ENCODE measurements around the gene RO60.
A peak's percentile ranks its signal among the peaks of the same experiment; 100 is the strongest.
"Not testable (repeated sequence)": the region's sequence is repeated elsewhere in the genome, so short reads cannot be mapped to it uniquely, and the experiment has no call there.

RO60 gene

GRCh38 chr1:193032643-193033427 is 26.6 kb upstream of the RO60 start:
- H3K36me3 ChIP-seq (ENCODE audit: control insufficient read depth, insufficient read depth, low read length); H3K9me3 ChIP-seq (ENCODE audit: control insufficient read depth, low read length); DNase-seq; H3K4me3 ChIP-seq (ENCODE audit: insufficient read depth, low read depth, low read length, poor library complexity, severe bottlenecking); H3K27ac ChIP-seq (ENCODE audit: insufficient read depth, low read length, poor library complexity, severe bottlenecking); H3K4me1 ChIP-seq (ENCODE audit: control insufficient read depth, insufficient read depth, low read length, poor library complexity, severe bottlenecking); H3K27me3 ChIP-seq (replicated peaks; ENCODE audit: control insufficient read depth, insufficient read depth, low read length, poor library complexity, severe bottlenecking): not testable (repeated sequence)

DNA sequence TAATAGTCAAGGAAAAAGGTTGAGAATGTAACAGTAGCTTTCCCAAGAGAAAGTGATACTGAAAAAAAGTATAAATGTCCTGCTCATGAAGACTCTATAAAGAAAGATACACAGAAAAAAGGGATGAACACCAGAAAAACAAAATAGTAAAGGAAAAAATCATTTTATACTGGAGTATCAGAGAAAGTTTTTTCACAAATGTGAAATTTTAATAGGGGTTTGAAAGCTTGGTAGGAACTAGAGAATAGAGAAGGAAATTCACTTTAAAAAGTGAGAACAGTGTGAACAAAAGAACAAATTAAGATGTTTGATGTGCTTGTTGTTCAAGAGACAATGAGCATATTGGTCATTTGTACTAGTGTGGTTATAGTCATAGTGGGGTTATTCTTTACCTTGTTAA is 25.8 kb upstream of the RO60 start:
- Histone ChIP-seq H3K27me3 (replicated peaks; ENCODE audit: control insufficient read depth, insufficient read depth, low read length, poor library complexity, severe bottlenecking) (no peaks in the 10 kb centered on the region), H3K27ac (ENCODE audit: insufficient read depth, low read length, poor library complexity, severe bottlenecking) (no peak overlapping the region), H3K4me3 (ENCODE audit: insufficient read depth, low read depth, low read length, poor library complexity, severe bottlenecking) (no peak overlapping the region), H3K4me1 (ENCODE audit: control insufficient read depth, insufficient read depth, low read length, poor library complexity, severe bottlenecking) (no peaks in the 10 kb centered on the region), H3K9me3 (ENCODE audit: control insufficient read depth, low read length) (no peaks in the 10 kb centered on the region), H3K36me3 (ENCODE audit: control insufficient read depth, insufficient read depth, low read length) (no peaks in the 10 kb centered on the region)
- no peak for DNase-seq

DNA sequence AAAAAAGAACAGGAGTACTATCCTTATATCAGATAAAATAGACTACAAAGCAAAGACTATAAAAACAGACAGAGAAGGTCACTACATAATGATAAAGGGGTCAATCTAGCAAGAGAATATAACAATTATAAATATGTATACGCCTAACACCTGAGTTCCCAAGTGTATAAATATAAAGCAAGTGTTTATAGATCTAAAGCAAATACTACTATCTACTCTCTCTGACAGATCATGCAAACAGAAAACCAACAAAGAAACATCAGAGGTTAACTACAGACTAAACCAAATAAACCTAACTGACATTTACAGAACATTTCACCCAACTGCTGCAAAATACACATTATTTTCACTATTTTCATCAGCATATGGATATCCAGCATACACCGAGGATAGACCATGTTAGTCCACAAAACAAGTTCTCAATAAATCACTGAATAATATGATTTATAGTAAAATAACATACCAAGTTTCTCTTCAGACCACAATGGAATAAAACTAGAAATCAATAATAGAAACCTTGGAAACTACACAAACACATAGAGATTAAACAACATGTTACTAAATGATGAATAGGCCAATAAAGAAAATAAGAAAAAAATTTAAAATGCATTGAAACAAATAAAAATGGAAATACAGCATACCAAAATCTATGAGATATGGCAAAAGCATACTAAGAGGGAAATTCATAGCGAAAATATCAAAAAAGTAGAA is 22.9 kb upstream of the RO60 start:
- DNase-seq: no peak
- Histone ChIP-seq H3K27me3 (replicated peaks; ENCODE audit: control insufficient read depth, insufficient read depth, low read length, poor library complexity, severe bottlenecking) (no peaks in the 10 kb centered on the region), H3K9me3 (ENCODE audit: control insufficient read depth, low read length) (no peaks in the 10 kb centered on the region), H3K4me1 (ENCODE audit: control insufficient read depth, insufficient read depth, low read length, poor library complexity, severe bottlenecking) (no peaks in the 10 kb centered on the region), H3K27ac (ENCODE audit: insufficient read depth, low read length, poor library complexity, severe bottlenecking) (no peak overlapping the region), H3K36me3 (ENCODE audit: control insufficient read depth, insufficient read depth, low read length) (no peaks in the 10 kb centered on the region), H3K4me3 (ENCODE audit: insufficient read depth, low read depth, low read length, poor library complexity, severe bottlenecking) (no peak overlapping the region)

GRCh38 chr1:193040011-193040410 is 19.4 kb upstream of the RO60 start:
- H3K4me3 ChIP-seq (ENCODE audit: insufficient read depth, low read depth, low read length, poor library complexity, severe bottlenecking): no peak overlapping the region
- DNase-seq: no peak
- H3K27ac ChIP-seq (ENCODE audit: insufficient read depth, low read length, poor library complexity, severe bottlenecking): no peak overlapping the region
- no peaks in the 10 kb centered on the region for H3K27me3 ChIP-seq (replicated peaks; ENCODE audit: control insufficient read depth, insufficient read depth, low read length, poor library complexity, severe bottlenecking)
- no peaks in the 10 kb centered on the region for H3K4me1 ChIP-seq (ENCODE audit: control insufficient read depth, insufficient read depth, low read length, poor library complexity, severe bottlenecking)
- H3K36me3 ChIP-seq (ENCODE audit: control insufficient read depth, insufficient read depth, low read length): peaks cover 4% of the 10 kb centered on the region
- H3K9me3 ChIP-seq (ENCODE audit: control insufficient read depth, low read length): no peaks in the 10 kb centered on the region

DNA sequence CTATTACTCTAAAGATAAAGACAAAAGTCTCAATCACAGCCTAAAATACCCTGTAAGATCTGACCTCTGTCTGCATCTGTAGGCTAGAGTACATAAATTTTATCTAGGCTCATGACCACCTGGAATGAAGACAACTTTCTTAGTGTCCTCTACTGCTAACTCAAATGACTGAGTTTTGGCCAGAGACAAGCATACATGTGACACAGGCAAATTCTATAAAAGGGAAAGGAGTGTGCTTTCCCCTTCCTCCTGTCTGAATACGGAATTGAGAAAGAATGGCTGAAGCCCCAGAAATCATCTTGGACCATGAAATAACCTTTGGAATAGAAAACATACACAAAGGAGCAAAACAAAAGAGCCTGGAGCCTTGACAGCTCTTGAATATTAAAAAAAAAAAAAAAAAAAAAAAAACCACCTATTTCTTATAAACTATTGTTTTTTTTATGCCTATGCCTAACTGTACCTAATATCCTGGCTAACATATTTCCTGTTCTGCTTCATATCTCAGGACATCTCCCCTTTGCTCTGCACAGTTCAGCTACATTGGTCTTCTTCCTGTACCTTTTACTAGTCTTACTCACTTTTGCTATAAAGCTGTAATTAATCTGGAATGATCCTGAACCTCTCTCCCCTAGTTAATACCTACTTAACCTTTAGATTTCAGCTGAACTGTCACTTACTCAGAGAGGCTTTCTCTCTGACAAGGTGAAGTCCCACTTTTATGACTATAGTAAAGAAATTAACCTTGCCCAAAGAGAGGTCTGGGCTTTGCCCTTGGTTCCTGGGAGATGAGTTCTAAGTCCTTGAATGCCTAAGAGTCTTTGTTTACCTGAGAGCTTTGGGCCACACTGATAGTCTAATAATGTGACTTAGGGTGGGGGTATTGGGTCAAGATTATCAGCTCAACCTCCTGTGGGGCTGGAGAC is 16.4 kb upstream of the RO60 start:
- no peaks in the 10 kb centered on the region for H3K27me3 ChIP-seq (replicated peaks; ENCODE audit: control insufficient read depth, insufficient read depth, low read length, poor library complexity, severe bottlenecking)
- no peaks in the 10 kb centered on the region for H3K9me3 ChIP-seq (ENCODE audit: control insufficient read depth, low read length)
- H3K36me3 ChIP-seq (ENCODE audit: control insufficient read depth, insufficient read depth, low read length): peaks cover 9% of the 10 kb centered on the region
- no peak overlapping the region for H3K4me3 ChIP-seq (ENCODE audit: insufficient read depth, low read depth, low read length, poor library complexity, severe bottlenecking)
- no peaks in the 10 kb centered on the region for H3K4me1 ChIP-seq (ENCODE audit: control insufficient read depth, insufficient read depth, low read length, poor library complexity, severe bottlenecking)
- DNase-seq: no peak
- H3K27ac ChIP-seq (ENCODE audit: insufficient read depth, low read length, poor library complexity, severe bottlenecking): no peak overlapping the region

DNA sequence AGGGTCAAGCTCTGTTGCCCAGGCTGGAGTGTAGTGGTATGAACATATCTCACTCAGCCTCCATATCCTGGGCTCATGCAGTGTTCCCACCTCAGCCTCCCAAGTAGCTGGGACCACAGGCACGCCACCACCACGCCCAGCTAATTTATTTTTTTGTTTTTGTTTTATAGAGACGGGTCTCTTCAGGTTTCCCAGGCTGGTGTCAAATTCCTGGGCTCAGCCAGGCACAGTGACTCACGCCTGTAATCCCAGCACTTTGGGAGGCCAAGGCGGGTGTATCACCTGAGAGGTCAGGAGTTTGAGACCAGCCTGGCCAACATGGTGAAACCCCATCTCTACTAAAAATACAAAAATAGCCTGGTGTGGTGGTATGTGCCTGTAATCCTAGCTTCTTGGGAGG is 10.5 kb upstream of the RO60 start:
- H3K9me3 ChIP-seq (ENCODE audit: control insufficient read depth, low read length); DNase-seq; H3K27me3 ChIP-seq (replicated peaks; ENCODE audit: control insufficient read depth, insufficient read depth, low read length, poor library complexity, severe bottlenecking); H3K27ac ChIP-seq (ENCODE audit: insufficient read depth, low read length, poor library complexity, severe bottlenecking); H3K4me1 ChIP-seq (ENCODE audit: control insufficient read depth, insufficient read depth, low read length, poor library complexity, severe bottlenecking); H3K4me3 ChIP-seq (ENCODE audit: insufficient read depth, low read depth, low read length, poor library complexity, severe bottlenecking): not testable (repeated sequence)
- peaks cover 17% of the 10 kb centered on the region for H3K36me3 ChIP-seq (ENCODE audit: control insufficient read depth, insufficient read depth, low read length)

DNA sequence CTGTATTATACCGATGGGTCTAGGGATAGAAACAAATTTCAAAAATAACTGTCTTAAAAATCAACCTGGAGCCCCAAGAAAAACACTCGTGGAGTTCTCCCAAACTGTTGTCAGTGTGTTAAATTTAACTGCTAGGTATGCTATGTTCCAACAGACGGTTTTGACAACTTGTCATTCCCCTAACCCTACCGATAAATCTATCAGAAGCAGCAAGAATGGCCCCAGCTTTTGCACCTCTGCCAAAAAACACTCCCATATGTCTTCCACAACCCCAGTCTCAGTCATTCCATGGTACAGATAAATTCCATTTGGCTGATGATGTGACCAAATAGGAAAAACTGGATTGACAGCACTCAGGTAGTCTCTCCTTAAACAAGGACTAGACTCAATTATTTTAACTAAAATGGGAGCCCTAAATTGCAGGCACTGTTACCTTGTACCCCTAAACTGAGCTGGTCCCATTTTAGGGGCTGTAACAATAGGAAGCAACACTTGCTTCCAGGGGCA is 5.2 kb upstream of the RO60 start:
- Histone ChIP-seq H3K9me3 (ENCODE audit: control insufficient read depth, low read length) (no peaks in the 10 kb centered on the region), H3K4me3 (ENCODE audit: insufficient read depth, low read depth, low read length, poor library complexity, severe bottlenecking) (no peak overlapping the region), H3K27me3 (replicated peaks; ENCODE audit: control insufficient read depth, insufficient read depth, low read length, poor library complexity, severe bottlenecking) (no peaks in the 10 kb centered on the region), H3K27ac (ENCODE audit: insufficient read depth, low read length, poor library complexity, severe bottlenecking) (no peak overlapping the region), H3K36me3 (ENCODE audit: control insufficient read depth, insufficient read depth, low read length) (peaks cover 6% of the 10 kb centered on the region), H3K4me1 (ENCODE audit: control insufficient read depth, insufficient read depth, low read length, poor library complexity, severe bottlenecking) (no peaks in the 10 kb centered on the region)
- DNase-seq: no peak

DNA sequence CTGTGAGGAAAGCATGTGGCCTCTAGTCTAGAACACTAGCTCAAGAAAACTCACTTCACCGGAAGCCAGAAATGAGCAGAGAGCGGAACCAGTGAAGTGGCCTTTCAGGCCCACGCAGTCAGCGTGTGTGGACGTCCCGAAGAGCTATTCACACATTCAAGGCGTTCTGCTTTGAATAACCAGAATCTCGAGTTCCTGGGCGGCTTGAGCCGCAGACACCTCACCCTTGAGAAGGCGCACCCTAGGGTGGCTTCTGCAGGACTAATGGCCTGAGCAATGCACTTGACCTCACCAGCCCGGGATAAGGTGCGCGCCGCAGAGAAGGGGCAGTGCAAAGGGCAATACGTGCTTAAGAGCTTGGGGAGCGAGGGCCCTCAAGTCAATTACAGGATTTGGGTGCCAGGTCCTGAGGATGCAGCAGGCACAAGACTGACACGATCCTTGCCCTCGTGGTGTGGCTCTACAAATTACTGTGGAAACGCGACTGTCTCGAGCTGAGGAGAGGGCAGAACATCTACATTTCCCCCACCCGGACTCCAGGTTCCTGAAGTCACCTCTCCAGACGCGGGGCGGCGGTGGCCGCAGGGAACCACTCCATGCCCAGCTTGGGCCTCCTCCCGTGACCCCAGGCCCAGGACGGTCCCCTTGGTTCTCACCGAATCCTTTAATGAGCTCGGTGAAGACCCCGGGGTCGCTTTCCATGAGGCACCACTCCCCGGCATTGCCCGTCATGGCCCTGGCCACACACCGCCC is 707 bp upstream of the RO60 start:
- H3K9me3 ChIP-seq (ENCODE audit: control insufficient read depth, low read length): no peaks in the 10 kb centered on the region
- H3K27me3 ChIP-seq (replicated peaks; ENCODE audit: control insufficient read depth, insufficient read depth, low read length, poor library complexity, severe bottlenecking): no peaks in the 10 kb centered on the region
- peaks cover 6% of the 10 kb centered on the region for H3K4me1 ChIP-seq (ENCODE audit: control insufficient read depth, insufficient read depth, low read length, poor library complexity, severe bottlenecking)
- peak; percentile 2 to 25 (median 24) for DNase-seq
- peak overlapping the region; percentile 89 for H3K27ac ChIP-seq (ENCODE audit: insufficient read depth, low read length, poor library complexity, severe bottlenecking)
- H3K36me3 ChIP-seq (ENCODE audit: control insufficient read depth, insufficient read depth, low read length): no peaks in the 10 kb centered on the region
- H3K4me3 ChIP-seq (ENCODE audit: insufficient read depth, low read depth, low read length, poor library complexity, severe bottlenecking): peak overlapping the region; percentile 86

- Histone ChIP-seq H3K4me1 (ENCODE audit: control insufficient read depth, insufficient read depth, low read length, poor library complexity, severe bottlenecking) (peaks cover 6% of the 10 kb centered on the region), H3K9me3 (ENCODE audit: control insufficient read depth, low read length) (no peaks in the 10 kb centered on the region), H3K36me3 (ENCODE audit: control insufficient read depth, insufficient read depth, low read length) (no peaks in the 10 kb centered on the region), H3K27me3 (replicated peaks; ENCODE audit: control insufficient read depth, insufficient read depth, low read length, poor library complexity, severe bottlenecking) (no peaks in the 10 kb centered on the region), H3K27ac (ENCODE audit: insufficient read depth, low read length, poor library complexity, severe bottlenecking) (peak overlapping the region; percentile 89), H3K4me3 (ENCODE audit: insufficient read depth, low read depth, low read length, poor library complexity, severe bottlenecking) (peak overlapping the region; percentile 86)
- DNase-seq: no peak
Observed at GRCh38 chr1:193060115-193060403, 647 bp downstream of the RO60 start.
